HEK293T (cell line): Measurements from ENCODE around the gene TST.
A peak's percentile ranks its signal among the peaks of the same experiment; 100 is the strongest.

Experiments used
- BHLHE40 ChIP-seq: fragments of 450-650 bp; IDR thresholded peaks from 2 replicates; pipeline ENCODE4 v1.6.1; 2016; ENCODE audit warnings: mild to moderate bottlenecking, moderate library complexity, borderline replicate concordance
- CTBP1 ChIP-seq: fragments of 450-650 bp; IDR thresholded peaks from 2 replicates; pipeline ENCODE4 v1.6.1; 2016; ENCODE audit warnings: borderline replicate concordance
- HDGF ChIP-seq: fragments of 450-650 bp; IDR thresholded peaks from 2 replicates; pipeline ENCODE4 v1.6.1; 2017; ENCODE audit warnings: antibody characterized with exemption, borderline replicate concordance
- PKNOX1 ChIP-seq: fragments of 450-650 bp; IDR thresholded peaks from 2 replicates; pipeline ENCODE4 v1.6.1; 2016

DNA sequence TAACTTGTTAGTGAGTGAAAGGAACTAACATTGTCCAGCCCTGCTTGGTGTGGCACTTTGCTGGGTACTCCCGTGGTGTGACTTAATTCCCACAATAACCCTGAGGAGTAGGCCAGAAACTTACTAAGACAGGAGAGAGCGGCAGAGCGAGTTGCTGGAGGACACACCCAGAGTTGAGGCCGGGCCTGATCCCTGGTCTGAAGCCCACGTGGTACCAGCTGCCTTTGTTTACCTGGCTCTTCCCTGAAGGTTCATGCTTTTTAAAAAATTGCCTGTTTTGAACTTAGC is 889 bp upstream of the TST start:
- TF ChIP-seq BHLHE40 (no peak), CTBP1 (no peak), HDGF (0 out of 2 replicates have a peak, but pooled peaks have one; percentile 26), PKNOX1 (no peak)
